KMS-11 (cell line): ENCODE data around the gene RRAS.

Source experiments
- H2AFZ ChIP-seq: fragments of 200-600 bp; sonication (generic); 2 replicates; pipeline ENCODE4 v1.6.1; 2016; ENCODE audit warnings: antibody characterized with exemption, mixed run types, low read depth
- H3K27ac ChIP-seq: fragments of 200-600 bp; sonication (generic); 2 replicates; pipeline ENCODE4 v1.6.1; 2016; ENCODE audit warnings: mild to moderate bottlenecking, mixed run types
- H3K27me3 ChIP-seq: fragments of 200-600 bp; sonication (generic); 2 replicates; pipeline ENCODE4 v1.6.1; 2017; ENCODE audit warnings: mild to moderate bottlenecking, low read depth, mixed run types, moderate library complexity; ENCODE audit not compliant: insufficient read depth
- H3K36me3 ChIP-seq: fragments of 200-600 bp; sonication (generic); 2 replicates; pipeline ENCODE4 v1.6.1; 2017; ENCODE audit warnings: mild to moderate bottlenecking, mixed run types; ENCODE audit not compliant: insufficient read depth
- H3K4me1 ChIP-seq: fragments of 200-600 bp; sonication (generic); 2 replicates; pipeline ENCODE4 v1.6.1; 2016; ENCODE audit warnings: mild to moderate bottlenecking, low read depth, mixed run types; ENCODE audit not compliant: poor library complexity, severe bottlenecking
- H3K4me2 ChIP-seq: fragments of 200-600 bp; sonication (generic); 2 replicates; pipeline ENCODE4 v1.7.0; 2016; ENCODE audit warnings: mild to moderate bottlenecking, mixed run types
- H3K4me3 ChIP-seq: fragments of 200-600 bp; sonication (generic); IDR thresholded peaks from 2 replicates; pipeline ENCODE4 v1.6.1; 2017; ENCODE audit warnings: low read depth, low read length, mixed read lengths; ENCODE audit not compliant: insufficient read depth
- H3K79me2 ChIP-seq: fragments of 200-600 bp; sonication (generic); 2 replicates; pipeline ENCODE4 v1.6.1; 2016; ENCODE audit warnings: low read depth, mixed run types; ENCODE audit not compliant: insufficient read depth
- H3K9ac ChIP-seq: fragments of 200-600 bp; sonication (generic); 2 replicates; pipeline ENCODE4 v1.6.1; 2016; ENCODE audit warnings: mild to moderate bottlenecking, mixed run types
- H4K20me1 ChIP-seq: fragments of 200-600 bp; sonication (generic); 2 replicates; pipeline ENCODE4 v1.6.1; 2016; ENCODE audit warnings: mild to moderate bottlenecking, mixed run types; ENCODE audit not compliant: insufficient read depth
- TF ChIP-seq, protein P1 (sequence below): fragments of 200-600 bp; sonication (generic); conservative IDR thresholded peaks from 2 replicates; pipeline ENCODE4 v1.6.1; 2017; ENCODE audit warnings: low read depth, mild to moderate bottlenecking, antibody characterized with exemption, low read length, moderate library complexity, mixed read lengths

The RRAS gene

DNA sequence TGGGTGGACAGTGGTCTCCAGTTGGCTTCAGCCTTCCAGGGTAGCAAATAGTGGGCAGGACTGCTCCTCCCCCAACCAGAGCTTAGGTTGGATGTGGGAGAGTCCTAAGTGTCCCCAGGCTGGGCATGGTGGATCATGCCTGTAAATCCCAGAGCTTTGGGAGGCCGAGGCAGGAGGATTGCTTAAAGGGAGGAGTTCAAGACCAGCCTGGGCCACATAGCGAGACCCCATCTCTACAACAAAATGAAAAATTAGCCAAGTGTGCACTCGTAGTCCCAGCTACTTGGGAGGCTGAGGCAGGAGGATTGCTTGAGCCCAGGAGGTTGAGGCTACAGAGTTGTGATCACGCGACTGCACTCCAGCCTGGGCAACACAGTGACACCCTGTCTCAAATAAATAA lies 7.4 kb downstream of the RRAS start:
- H3K27me3 ChIP-seq: no peaks in the 10 kb centered on the region
- no peaks in the 10 kb centered on the region for H3K4me1 ChIP-seq
- H3K4me3 ChIP-seq: no peak overlapping the region
- no peaks in the 10 kb centered on the region for H4K20me1 ChIP-seq
- H2AFZ ChIP-seq: no peak overlapping the region
- no peaks in the 10 kb centered on the region for H3K36me3 ChIP-seq
- no peak overlapping the region for H3K9ac ChIP-seq
- no peak overlapping the region for H3K4me2 ChIP-seq
- H3K27ac ChIP-seq: no peak overlapping the region
- TF ChIP-seq, protein P1, sequence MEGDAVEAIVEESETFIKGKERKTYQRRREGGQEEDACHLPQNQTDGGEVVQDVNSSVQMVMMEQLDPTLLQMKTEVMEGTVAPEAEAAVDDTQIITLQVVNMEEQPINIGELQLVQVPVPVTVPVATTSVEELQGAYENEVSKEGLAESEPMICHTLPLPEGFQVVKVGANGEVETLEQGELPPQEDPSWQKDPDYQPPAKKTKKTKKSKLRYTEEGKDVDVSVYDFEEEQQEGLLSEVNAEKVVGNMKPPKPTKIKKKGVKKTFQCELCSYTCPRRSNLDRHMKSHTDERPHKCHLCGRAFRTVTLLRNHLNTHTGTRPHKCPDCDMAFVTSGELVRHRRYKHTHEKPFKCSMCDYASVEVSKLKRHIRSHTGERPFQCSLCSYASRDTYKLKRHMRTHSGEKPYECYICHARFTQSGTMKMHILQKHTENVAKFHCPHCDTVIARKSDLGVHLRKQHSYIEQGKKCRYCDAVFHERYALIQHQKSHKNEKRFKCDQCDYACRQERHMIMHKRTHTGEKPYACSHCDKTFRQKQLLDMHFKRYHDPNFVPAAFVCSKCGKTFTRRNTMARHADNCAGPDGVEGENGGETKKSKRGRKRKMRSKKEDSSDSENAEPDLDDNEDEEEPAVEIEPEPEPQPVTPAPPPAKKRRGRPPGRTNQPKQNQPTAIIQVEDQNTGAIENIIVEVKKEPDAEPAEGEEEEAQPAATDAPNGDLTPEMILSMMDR: no peak
- no peaks in the 10 kb centered on the region for H3K79me2 ChIP-seq

DNA sequence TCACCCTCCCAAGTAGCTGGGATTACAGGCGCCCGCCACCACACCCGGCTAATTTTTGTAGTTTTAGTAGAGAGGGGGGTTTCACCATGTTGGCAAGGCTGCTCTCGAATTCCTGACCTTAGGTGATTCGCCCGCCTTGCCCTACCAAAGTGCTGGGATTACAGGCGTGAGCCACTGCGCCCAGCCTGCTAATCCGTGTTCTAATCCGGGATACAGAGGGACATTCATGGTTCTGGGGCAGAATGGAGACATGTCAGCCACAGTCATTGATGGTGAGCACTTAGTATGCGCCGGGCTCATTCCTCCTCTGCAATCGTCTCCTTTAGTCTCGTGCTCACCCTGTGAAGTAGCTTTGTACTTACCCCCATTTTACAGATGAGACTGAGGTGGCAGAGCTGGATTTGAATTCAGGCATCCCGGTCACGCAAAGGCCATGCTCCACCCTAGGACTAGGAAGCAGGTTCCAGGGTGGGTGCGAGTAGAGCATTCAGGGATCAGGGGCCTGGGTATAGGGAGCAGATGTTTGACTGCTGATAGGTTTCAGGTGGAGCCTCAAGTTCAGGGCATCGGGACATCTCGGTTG lies 8.2 kb downstream of the RRAS start:
- H2AFZ ChIP-seq: no peak overlapping the region
- H3K4me2 ChIP-seq: no peak overlapping the region
- H3K4me3 ChIP-seq: no peak overlapping the region
- H3K9ac ChIP-seq: no peak overlapping the region
- TF ChIP-seq, protein P1: no peak
- no peaks in the 10 kb centered on the region for H3K79me2 ChIP-seq
- no peaks in the 10 kb centered on the region for H3K27me3 ChIP-seq
- no peak overlapping the region for H3K27ac ChIP-seq
- no peaks in the 10 kb centered on the region for H3K36me3 ChIP-seq
- no peaks in the 10 kb centered on the region for H3K4me1 ChIP-seq
- no peaks in the 10 kb centered on the region for H4K20me1 ChIP-seq

DNA sequence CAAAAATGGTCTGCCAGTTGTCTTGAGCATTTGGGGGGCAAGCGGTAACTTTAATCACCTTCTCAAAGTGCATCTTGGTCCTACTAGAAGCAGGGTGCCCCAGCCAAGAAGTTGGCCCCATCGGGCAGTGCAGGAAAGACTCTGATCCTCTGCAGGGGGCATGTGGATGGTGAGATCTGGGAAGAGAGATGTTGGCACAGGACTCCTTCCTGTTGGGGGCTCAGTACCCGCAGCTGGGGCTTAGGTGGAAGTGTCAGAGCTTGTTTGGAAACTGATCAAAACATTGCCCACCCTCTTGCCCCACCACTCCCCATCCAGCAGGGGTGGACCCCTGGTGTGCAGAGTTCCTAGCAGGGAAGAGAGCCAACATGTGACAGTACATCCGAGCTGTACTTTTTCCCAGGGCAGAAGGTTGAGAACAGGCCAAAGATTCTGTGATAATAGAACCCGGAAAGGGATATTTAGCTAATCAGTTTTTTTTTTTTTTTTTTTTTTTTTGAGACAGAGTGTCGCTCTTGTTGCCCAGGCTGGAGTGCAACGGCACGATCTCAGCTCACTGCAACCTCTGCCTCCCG lies 8.8 kb downstream of the RRAS start:
- TF ChIP-seq, protein P1: no peak
- H3K4me3 ChIP-seq: no peak overlapping the region
- H3K27ac ChIP-seq: no peak overlapping the region
- no peak overlapping the region for H3K9ac ChIP-seq
- no peaks in the 10 kb centered on the region for H3K4me1 ChIP-seq
- no peaks in the 10 kb centered on the region for H3K27me3 ChIP-seq
- no peak overlapping the region for H2AFZ ChIP-seq
- no peak overlapping the region for H3K4me2 ChIP-seq
- no peaks in the 10 kb centered on the region for H3K36me3 ChIP-seq
- H3K79me2 ChIP-seq: no peaks in the 10 kb centered on the region
- H4K20me1 ChIP-seq: no peaks in the 10 kb centered on the region

DNA sequence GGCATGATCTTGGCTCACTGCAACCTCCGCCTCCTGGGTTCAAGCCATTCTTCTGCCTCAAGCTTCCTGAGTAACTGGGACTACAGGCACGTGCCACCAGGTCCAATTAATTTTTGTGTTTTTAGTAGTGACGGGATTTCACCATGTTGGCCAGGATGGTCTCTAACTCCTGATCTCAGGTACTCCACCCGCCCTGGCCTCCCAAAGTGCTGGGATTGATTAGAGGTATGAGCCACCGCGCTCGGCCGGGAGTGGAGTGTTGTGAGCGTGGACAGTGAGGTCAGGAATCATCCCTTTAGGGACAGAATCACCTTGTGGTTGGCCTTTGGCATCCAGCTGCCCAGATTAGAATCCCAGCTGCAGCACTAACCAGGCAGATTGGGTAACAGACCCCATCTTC lies 10.3 kb downstream of the RRAS start:
- H3K4me2 ChIP-seq: no peak overlapping the region
- no peaks in the 10 kb centered on the region for H4K20me1 ChIP-seq
- H3K27ac ChIP-seq: no peak overlapping the region
- H3K4me1 ChIP-seq: no peaks in the 10 kb centered on the region
- H3K9ac ChIP-seq: no peak overlapping the region
- no peaks in the 10 kb centered on the region for H3K27me3 ChIP-seq
- TF ChIP-seq, protein P1: no peak
- no peaks in the 10 kb centered on the region for H3K79me2 ChIP-seq
- H3K36me3 ChIP-seq: no peaks in the 10 kb centered on the region
- no peak overlapping the region for H3K4me3 ChIP-seq
- no peak overlapping the region for H2AFZ ChIP-seq
